ENCODE measurements around the gene CHST11. TPM values are rescaled to one million over a fixed set of nuclear protein-coding genes. Genes with fewer than 3 reads are reported as not detected.

The CHST11 gene
- total and polyA plus RNA-seq, 2 of the 4 experiments (the other 2 are of a cell fraction) = 1.4 to 2.7 TPM

- Histone ChIP-seq H2AK9ac (replicated peaks; ENCODE audit: low read depth, low read length, poor library complexity) (no peak overlapping the region), H4K20me1 (ENCODE audit: insufficient read depth, low read length) (no peaks in the 10 kb centered on the region), H2BK20ac (ENCODE audit: low read depth, low read length) (no peak overlapping the region), H3K27me3 (ENCODE audit: control insufficient read depth, insufficient read depth, low read length) (no peaks in the 10 kb centered on the region; the same call in none of the 2 replicates), H4K91ac (ENCODE audit: insufficient read depth, low read depth, low read length) (no peak overlapping the region), H3K23ac (ENCODE audit: low read depth, low read length) (no peak overlapping the region), H3K4ac (ENCODE audit: low read depth, low read length) (no peak overlapping the region), H4K8ac (ENCODE audit: low read depth in 2 of 2, low read length in 2 of 2) (no peak overlapping the region), H2BK5ac (ENCODE audit: low read depth, low read length, poor library complexity, severe bottlenecking) (no peak overlapping the region), H3K9me1 (ENCODE audit: insufficient read depth, low read length) (no peaks in the 10 kb centered on the region), H3K56ac (ENCODE audit: extremely low read depth, insufficient read depth, low read length) (no peak overlapping the region), H3K4me2 (ENCODE audit: low read depth, low read length) (peak overlapping the region; percentile 30; the same call in 1 of the 2 replicates), H2BK120ac (ENCODE audit: low read depth, low read length) (no peak overlapping the region), H2AK5ac (ENCODE audit: low read depth, low read length) (no peak overlapping the region), H3K9ac (ENCODE audit: low read depth, low read length) (no peak overlapping the region), H3K14ac (replicated peaks; ENCODE audit: low read depth, low read length) (no peak overlapping the region), H2BK15ac (ENCODE audit: low read depth, low read length) (no peak overlapping the region), H2AFZ (replicated peaks; ENCODE audit: low read length, poor library complexity) (no peak overlapping the region), H3K4me1 (ENCODE audit: control insufficient read depth, insufficient read depth, low read length) (peaks cover 2% of the 10 kb centered on the region; the same call in 1 of the 2 replicates), H3K4me3 (ENCODE audit: insufficient read depth, low read depth, low read length) (no peak overlapping the region), H3K36me3 (ENCODE audit: control insufficient read depth, insufficient read depth, low read length) (no peaks in the 10 kb centered on the region), H3K27ac (ENCODE audit: insufficient read depth, low read length) (no peak overlapping the region), H4K5ac (ENCODE audit: low read depth, low read length) (no peak overlapping the region), H3K18ac (ENCODE audit: low read depth, low read length) (no peak overlapping the region), H3K79me1 (ENCODE audit: low read depth in 1 of 2, low read length in 2 of 2) (no peaks in the 10 kb centered on the region), H3K9me3 (ENCODE audit: control insufficient read depth, insufficient read depth, low read length) (no peaks in the 10 kb centered on the region)
- ATAC-seq (ENCODE audit: low read depth) (no peak), DNase-seq (no peak)
- BruUV-seq (replicated peaks) = no TSS peak
- WGBS, 2 experiments (ENCODE audit: extremely low coverage in 2 of 2, insufficient read length in 1 of 2) = no CpG with 5 or more reads among the region's 5 CpGs
- intact Hi-C loops (cut with micrococcal nuclease) = no loop called here
- in situ Hi-C loops (cut with MboI; ENCODE audit: low sequenced_read_pairs) = no loop called here
- ChIA-PET CTCF (no interaction called here), POLR2A (ENCODE audit: unreplicated experiment) (no interaction called here)
- peak; percentile 47 for TF ChIP-seq CEBPB (IDR thresholded peaks at IDR 0.05; ENCODE audit: low read depth, low read length)
- TF ChIP-seq RFX5 (IDR thresholded peaks at IDR 0.05; ENCODE audit: low read depth, low read length) = no peak
- TF ChIP-seq BHLHE40 (IDR thresholded peaks at IDR 0.05; ENCODE audit: low read depth, low read length) = no peak
- dilution Hi-C loops (cut with HindIII; ENCODE audit: low sequenced_read_pairs, unreplicated experiment) = no loop called here
Observed at GRCh38 chr12:104494793-104495158, 38.0 kb downstream of the CHST11 start.
